Subcutaneous adipose tissue (tissue), 4 donors: ENCODE data around the gene ADGRG6. TPM values are rescaled to one million over a fixed set of nuclear protein-coding genes. Genes with fewer than 3 reads are reported as not detected.

Experiments used
- total RNA-seq, 4 donors: library from RNA; depleted of rRNA; stranded (reverse); fragments of >200 nt; gene quantifications; one replicate each; pipeline ENCODE4 v1.1.0, GENCODE V29; 2016
- TF ChIP-seq, protein P1 (sequence below): fragments of 450-650 bp; IDR thresholded peaks from one replicate; pipeline ENCODE4 v1.5.1; 2016; ENCODE audit warnings: low read depth, mild to moderate bottlenecking, control low read depth, antibody characterized with exemption, moderate library complexity

Gene ADGRG6
- total RNA-seq, 4 donors from 2014 or later = 17.3 to 25.8 (median 18.7) TPM

DNA sequence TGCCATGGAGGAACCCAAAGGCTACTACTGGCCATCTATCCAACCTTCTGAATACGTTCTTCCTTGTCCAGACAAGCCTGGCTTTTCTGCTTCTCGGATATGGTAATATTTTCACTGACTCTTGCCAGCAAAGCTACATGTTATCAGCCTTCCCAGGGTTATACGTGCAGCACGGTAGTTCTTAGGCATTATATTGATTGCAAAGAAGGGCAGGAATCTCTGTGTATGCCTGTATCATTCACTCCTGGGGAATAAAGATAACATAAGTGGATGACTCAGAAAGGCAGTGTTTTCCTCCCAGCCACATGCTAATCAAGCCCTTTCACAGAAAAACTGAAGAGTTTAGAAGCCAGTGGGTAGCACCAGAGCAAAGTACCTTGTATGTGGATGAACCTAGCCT, 98.7 kb downstream of the ADGRG6 start:
- TF ChIP-seq, protein P1, sequence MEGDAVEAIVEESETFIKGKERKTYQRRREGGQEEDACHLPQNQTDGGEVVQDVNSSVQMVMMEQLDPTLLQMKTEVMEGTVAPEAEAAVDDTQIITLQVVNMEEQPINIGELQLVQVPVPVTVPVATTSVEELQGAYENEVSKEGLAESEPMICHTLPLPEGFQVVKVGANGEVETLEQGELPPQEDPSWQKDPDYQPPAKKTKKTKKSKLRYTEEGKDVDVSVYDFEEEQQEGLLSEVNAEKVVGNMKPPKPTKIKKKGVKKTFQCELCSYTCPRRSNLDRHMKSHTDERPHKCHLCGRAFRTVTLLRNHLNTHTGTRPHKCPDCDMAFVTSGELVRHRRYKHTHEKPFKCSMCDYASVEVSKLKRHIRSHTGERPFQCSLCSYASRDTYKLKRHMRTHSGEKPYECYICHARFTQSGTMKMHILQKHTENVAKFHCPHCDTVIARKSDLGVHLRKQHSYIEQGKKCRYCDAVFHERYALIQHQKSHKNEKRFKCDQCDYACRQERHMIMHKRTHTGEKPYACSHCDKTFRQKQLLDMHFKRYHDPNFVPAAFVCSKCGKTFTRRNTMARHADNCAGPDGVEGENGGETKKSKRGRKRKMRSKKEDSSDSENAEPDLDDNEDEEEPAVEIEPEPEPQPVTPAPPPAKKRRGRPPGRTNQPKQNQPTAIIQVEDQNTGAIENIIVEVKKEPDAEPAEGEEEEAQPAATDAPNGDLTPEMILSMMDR = no peak

DNA sequence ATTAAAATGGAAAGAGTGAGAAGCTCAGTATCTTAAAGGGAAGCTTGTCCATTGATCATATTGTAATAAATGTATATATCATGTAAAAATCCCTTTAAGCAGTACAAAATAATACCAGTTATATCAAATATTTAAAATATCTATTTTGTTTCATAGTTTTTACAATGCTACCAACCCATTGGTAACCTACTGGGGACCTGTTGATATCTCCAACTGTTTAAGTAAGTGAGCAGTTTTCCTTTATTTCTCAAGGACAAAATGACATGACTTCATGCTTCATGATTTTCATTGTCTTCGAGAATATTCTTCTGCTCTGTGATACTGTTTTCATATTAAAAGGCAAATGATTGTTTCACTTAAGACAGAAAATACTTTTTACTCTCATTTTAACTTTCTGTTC, 100.0 kb downstream of the ADGRG6 start:
- TF ChIP-seq, protein P1 = no peak

DNA sequence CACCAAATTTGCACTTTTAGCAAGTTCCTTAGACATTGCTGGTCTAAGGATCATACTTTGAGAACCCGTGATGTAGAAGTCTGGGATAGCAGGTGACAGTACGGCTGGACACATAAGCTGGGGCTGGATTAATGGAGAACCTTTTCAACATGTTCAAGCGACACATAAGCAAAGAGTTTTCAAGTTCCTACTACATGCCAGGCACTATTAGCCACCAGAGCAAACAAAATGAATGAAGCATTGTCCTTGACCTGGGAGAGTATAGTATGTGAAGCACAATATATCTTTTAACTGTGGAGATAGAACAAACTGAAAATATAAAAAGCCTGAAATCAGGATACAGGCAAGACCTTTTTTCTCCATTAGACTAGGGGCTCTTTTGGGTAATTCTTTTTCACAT, 102.9 kb downstream of the ADGRG6 start:
- TF ChIP-seq, protein P1 = no peak

DNA sequence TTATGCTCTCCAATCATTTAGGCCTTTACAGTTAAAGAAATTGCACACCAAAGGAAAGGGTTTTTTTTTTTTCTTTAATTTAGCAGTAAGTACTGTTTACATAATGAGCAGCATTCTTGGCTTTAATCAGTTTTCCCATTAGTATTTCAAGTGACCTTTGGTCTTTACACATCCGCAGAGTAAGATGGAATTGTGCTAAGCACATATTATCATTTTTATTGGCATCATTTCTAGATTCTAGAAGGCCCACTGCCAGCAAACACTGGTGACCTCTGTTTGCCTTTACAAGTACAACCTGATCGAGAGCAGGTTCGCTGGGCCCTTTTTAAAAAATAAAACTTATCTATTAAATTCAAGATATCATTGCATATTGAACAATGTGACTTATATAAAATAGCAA, 104.3 kb downstream of the ADGRG6 start:
- TF ChIP-seq, protein P1 = no peak

DNA sequence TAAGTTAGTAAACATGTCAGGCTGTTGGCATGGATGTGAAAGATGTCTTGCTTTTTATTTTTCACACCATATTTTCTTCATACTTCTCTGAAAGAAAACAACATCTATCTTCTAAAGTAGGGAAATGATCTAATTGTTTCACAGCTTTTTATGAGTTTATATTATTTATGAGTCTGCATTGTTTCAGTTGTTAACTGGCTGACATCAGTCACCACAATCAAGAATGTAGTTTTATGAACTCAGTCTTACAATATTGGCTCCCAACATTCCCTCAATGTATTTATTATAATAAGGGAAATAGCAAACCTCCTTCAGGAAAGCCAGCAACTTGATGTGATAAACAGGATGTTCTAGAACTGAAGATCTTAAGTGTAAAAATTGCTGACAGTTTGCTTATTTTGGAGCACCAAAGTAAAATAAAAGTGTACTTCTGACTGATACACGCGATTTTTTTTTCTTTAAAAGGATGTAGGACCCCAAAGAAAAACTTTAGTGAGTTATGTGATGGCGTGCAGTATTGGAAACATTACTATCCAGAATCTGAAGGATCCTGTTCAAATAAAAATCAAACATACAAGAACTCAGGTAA, 106.0 kb downstream of the ADGRG6 start:
- TF ChIP-seq, protein P1 = no peak

GRCh38 chr6:142408409-142408808, 106.6 kb downstream of the ADGRG6 start:
- TF ChIP-seq, protein P1 = no peak

- TF ChIP-seq, protein P1 = no peak
These were observed 108.0 kb downstream of the ADGRG6 start for GRCh38 chr6:142409794-142410193.
